ENCODE measurements around the gene SLC1A2. TPM values are rescaled to one million over a fixed set of nuclear protein-coding genes. Genes with fewer than 3 reads are reported as not detected.

The SLC1A2 gene
- total RNA-seq, 1 experiment from 2014 or later: 0.25 TPM

DNA sequence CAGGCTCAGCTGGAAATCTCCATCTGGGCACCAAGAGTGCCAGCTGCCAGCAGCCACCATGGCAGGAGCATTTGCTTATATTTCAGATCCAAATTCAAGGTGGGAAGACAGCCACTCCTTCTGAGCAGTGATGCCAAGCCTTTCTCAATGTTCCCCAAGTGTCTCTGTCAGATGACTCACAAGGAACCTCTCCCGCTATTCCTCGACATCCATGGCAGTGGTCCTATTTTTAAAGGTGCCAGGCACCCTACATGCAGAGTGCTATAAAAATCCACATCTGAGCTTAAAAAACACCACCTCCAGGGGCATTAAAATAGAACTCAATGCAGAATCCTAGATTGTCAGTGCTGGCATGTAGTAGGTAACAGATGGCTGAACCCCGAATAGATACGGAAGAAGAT lies 112.1 kb downstream of the SLC1A2 start (continued):
- no peak for TF ChIP-seq ELF1 (IDR thresholded peaks at IDR 0.05; ENCODE audit: borderline replicate concordance, low read depth)
- TF ChIP-seq CBX3 (IDR thresholded peaks at IDR 0.05; ENCODE audit: low read depth): no peak
- TF ChIP-seq POLR2AphosphoS5 (IDR thresholded peaks at IDR 0.05; ENCODE audit: low read depth, low read length): no peak
- no peak for TF ChIP-seq ZNF274 (IDR thresholded peaks at IDR 0.05; ENCODE audit: low read depth, low read length)
- TF ChIP-seq SRF (IDR thresholded peaks at IDR 0.05; ENCODE audit: low read depth): no peak
- TF ChIP-seq TCF7L2 (IDR thresholded peaks at IDR 0.05; ENCODE audit: borderline replicate concordance, extremely low read depth, insufficient read depth, insufficient read length): no peak
- TF ChIP-seq ZFX (IDR thresholded peaks at IDR 0.05): no peak

DNA sequence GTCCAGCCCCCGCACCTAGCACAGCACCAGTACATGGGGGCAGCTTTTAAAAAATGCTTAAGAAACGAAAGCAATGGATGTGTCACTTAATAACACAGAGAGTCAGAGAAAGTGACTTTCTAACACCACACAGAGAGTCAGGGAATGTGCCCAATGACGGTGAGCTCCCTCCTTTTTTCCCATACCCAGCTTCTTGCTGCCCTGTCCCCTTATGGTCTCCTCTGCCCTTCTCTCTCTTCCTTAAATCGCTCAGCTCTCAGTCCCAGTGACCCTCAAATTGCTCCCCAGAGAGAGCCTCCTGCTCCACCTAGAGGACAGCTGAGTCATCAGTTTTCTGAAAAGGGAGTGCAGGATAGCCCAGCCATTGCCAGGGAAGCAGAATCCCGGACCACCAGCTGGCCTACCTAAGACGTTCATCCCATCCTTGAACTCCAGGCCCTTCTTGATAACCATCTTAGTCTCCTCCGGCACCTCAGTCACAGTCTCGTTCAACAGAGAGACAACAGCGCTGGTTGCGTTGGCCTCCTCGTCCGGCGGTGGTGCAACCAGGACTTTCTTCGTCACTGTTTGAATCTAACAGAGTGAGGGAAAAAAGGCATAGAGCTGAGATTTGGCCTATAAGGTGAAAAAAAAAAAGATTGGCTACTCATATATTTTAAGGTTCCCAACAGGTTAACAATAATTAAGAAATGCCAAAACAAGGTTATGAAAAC lies 113.5 kb downstream of the SLC1A2 start:
- Histone ChIP-seq H3K9me3 (ENCODE audit: control insufficient read depth in 1 of 2, insufficient read depth in 1 of 2, low read depth in 1 of 2, low read length in 2 of 2) (no peaks in the 10 kb centered on the region), H3K4me2 (ENCODE audit: low read length) (no peak overlapping the region), H4K20me1 (ENCODE audit: insufficient read depth) (no peaks in the 10 kb centered on the region), H3K36me3 (ENCODE audit: control insufficient read depth in 1 of 2, insufficient read depth in 2 of 2, low read length in 2 of 2) (no peaks in the 10 kb centered on the region), H2AFZ (ENCODE audit: low read depth, low read length, poor library complexity, severe bottlenecking) (no peak overlapping the region), H3K27me3 (ENCODE audit: insufficient read depth, low read length) (no peaks in the 10 kb centered on the region), H3K9ac (ENCODE audit: low read length) (no peak overlapping the region), H3K4me1 (ENCODE audit: control insufficient read depth in 1 of 2, insufficient read depth in 2 of 2, low read length in 2 of 2) (no peaks in the 10 kb centered on the region; a peak in 1 of 4 replicates), H3K79me2 (ENCODE audit: insufficient read depth, low read length) (no peaks in the 10 kb centered on the region), H3K4me3 (replicated peaks in 1 of 2; ENCODE audit: low read depth in 1 of 2, low read length in 2 of 2) (no peak overlapping the region), H3K27ac (ENCODE audit: low read depth, low read length) (no peak overlapping the region), H3K9me2 (ENCODE audit: insufficient read depth) (no peaks in the 10 kb centered on the region)
- ChIA-PET POLR2A (no interaction called here), RAD21 (ENCODE audit: low non-redundant PET in 1 of 2, low total read pairs in 2 of 2, uncharacterized antibody in 2 of 2, unreplicated experiment in 2 of 2) (interaction anchor here in 1 of 2 experiments (1.3 kb wide), 1 partner anchor 379 kb away, joined by 4 read pairs; no protein-coding TSS in a partner anchor), CTCF (interaction anchor here (0.7 to 1.4 kb wide), 7 partner anchors 10 to 381 kb away, joined by 3 to 5 read pairs (median 3); no protein-coding TSS in a partner anchor)
- intact Hi-C loops (cut with micrococcal nuclease): no loop called here
- peak; percentile 66 for TF ChIP-seq RAD21 (IDR thresholded peaks at IDR 0.05; ENCODE audit: low read depth)
- TF ChIP-seq, protein P1, sequence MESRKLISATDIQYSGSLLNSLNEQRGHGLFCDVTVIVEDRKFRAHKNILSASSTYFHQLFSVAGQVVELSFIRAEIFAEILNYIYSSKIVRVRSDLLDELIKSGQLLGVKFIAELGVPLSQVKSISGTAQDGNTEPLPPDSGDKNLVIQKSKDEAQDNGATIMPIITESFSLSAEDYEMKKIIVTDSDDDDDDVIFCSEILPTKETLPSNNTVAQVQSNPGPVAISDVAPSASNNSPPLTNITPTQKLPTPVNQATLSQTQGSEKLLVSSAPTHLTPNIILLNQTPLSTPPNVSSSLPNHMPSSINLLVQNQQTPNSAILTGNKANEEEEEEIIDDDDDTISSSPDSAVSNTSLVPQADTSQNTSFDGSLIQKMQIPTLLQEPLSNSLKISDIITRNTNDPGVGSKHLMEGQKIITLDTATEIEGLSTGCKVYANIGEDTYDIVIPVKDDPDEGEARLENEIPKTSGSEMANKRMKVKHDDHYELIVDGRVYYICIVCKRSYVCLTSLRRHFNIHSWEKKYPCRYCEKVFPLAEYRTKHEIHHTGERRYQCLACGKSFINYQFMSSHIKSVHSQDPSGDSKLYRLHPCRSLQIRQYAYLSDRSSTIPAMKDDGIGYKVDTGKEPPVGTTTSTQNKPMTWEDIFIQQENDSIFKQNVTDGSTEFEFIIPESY (IDR thresholded peaks at IDR 0.05; ENCODE audit: extremely low read depth, insufficient replicate concordance, low read length): no peak
- TF ChIP-seq SRF (IDR thresholded peaks at IDR 0.05; ENCODE audit: low read depth): no peak
- no peak for TF ChIP-seq ZNF274 (IDR thresholded peaks at IDR 0.05; ENCODE audit: low read depth, low read length)
- TF ChIP-seq, protein P2, sequence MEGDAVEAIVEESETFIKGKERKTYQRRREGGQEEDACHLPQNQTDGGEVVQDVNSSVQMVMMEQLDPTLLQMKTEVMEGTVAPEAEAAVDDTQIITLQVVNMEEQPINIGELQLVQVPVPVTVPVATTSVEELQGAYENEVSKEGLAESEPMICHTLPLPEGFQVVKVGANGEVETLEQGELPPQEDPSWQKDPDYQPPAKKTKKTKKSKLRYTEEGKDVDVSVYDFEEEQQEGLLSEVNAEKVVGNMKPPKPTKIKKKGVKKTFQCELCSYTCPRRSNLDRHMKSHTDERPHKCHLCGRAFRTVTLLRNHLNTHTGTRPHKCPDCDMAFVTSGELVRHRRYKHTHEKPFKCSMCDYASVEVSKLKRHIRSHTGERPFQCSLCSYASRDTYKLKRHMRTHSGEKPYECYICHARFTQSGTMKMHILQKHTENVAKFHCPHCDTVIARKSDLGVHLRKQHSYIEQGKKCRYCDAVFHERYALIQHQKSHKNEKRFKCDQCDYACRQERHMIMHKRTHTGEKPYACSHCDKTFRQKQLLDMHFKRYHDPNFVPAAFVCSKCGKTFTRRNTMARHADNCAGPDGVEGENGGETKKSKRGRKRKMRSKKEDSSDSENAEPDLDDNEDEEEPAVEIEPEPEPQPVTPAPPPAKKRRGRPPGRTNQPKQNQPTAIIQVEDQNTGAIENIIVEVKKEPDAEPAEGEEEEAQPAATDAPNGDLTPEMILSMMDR (IDR thresholded peaks at IDR 0.05 in 2 of 3, conservative IDR thresholded peaks at IDR 0.05 in 1 of 3; ENCODE audit: borderline replicate concordance in 1 of 3, insufficient read depth in 1 of 3, low read depth in 2 of 3, low read length in 2 of 3): peak; percentile 24 to 44 (median 36); a peak in 2 of 6 replicates
- ATAC-seq: peak; percentile 88
- no TSS peak for BruUV-seq (replicated peaks)
- DNase-seq (ENCODE audit: low read depth, low spot score): peak; percentile 13

All from HCT116 (cell line).